ENCODE results near the gene RIC3. TPM values are rescaled to one million over a fixed set of nuclear protein-coding genes. Genes with fewer than 3 reads are reported as not detected.

RIC3 gene
- total RNA-seq, 1 donor from 2014 or later = 12.0 TPM

GRCh38 chr11:8081591-8082250 is 87.1 kb downstream of the RIC3 start:
- peak overlapping the region; percentile 89 for H3K4me3 Mint-ChIP-seq
- DNase-seq (ENCODE audit: extremely low spot score, unreplicated experiment) = no peak
- no peaks in the 10 kb centered on the region for H3K36me3 Mint-ChIP-seq
- peak overlapping the region; percentile 67 for H3K27ac Mint-ChIP-seq
- H3K27me3 Mint-ChIP-seq = peaks cover 12% of the 10 kb centered on the region
- H3K4me1 Mint-ChIP-seq (ENCODE audit: unreplicated experiment) = peaks cover 49% of the 10 kb centered on the region
- H3K9me3 Mint-ChIP-seq = no peaks in the 10 kb centered on the region
- TF ChIP-seq CTCF (conservative IDR thresholded peaks at IDR 0.05) = no peak

- peaks cover 43% of the 10 kb centered on the region for H3K4me1 Mint-ChIP-seq (ENCODE audit: unreplicated experiment)
- peak; percentile 37 for TF ChIP-seq CTCF (conservative IDR thresholded peaks at IDR 0.05)
- peaks cover 17% of the 10 kb centered on the region for H3K27me3 Mint-ChIP-seq
- no peaks in the 10 kb centered on the region for H3K36me3 Mint-ChIP-seq
- no peaks in the 10 kb centered on the region for H3K9me3 Mint-ChIP-seq
- DNase-seq (ENCODE audit: extremely low spot score, unreplicated experiment) = no peak
- H3K4me3 Mint-ChIP-seq = peak within 1 kb of the TSS; percentile 89
- peak within 1 kb of the TSS; percentile 67 for H3K27ac Mint-ChIP-seq
These were observed 87.9 kb downstream of the RIC3 start, which contains the start of gene TUB for GRCh38 chr11:8080674-8081590. Gene TUB, plus strand, starts transcription at chr11:8081211. Its CDS starts 300 bp downstream, at chr11:8081511.

- H3K4me1 Mint-ChIP-seq (ENCODE audit: unreplicated experiment) = peaks cover 36% of the 10 kb centered on the region
- peaks cover 23% of the 10 kb centered on the region for H3K27me3 Mint-ChIP-seq
- no peaks in the 10 kb centered on the region for H3K9me3 Mint-ChIP-seq
- no peak for TF ChIP-seq CTCF (conservative IDR thresholded peaks at IDR 0.05)
- peak overlapping the region; percentile 89 for H3K4me3 Mint-ChIP-seq
- H3K36me3 Mint-ChIP-seq = no peaks in the 10 kb centered on the region
- no peak overlapping the region for H3K27ac Mint-ChIP-seq
- no peak for DNase-seq (ENCODE audit: extremely low spot score, unreplicated experiment)
These were observed 88.7 kb downstream of the RIC3 start for GRCh38 chr11:8080069-8080670.

GRCh38 chr11:8079111-8079675 is 89.6 kb downstream of the RIC3 start:
- no peak for DNase-seq (ENCODE audit: extremely low spot score, unreplicated experiment)
- Mint-ChIP-seq H3K27me3 (peaks cover 24% of the 10 kb centered on the region), H3K4me1 (ENCODE audit: unreplicated experiment) (peaks cover 28% of the 10 kb centered on the region), H3K9me3 (no peaks in the 10 kb centered on the region), H3K27ac (no peak overlapping the region), H3K4me3 (peak overlapping the region; percentile 27), H3K36me3 (no peaks in the 10 kb centered on the region)
- TF ChIP-seq CTCF (conservative IDR thresholded peaks at IDR 0.05) = no peak

GRCh38 chr11:8075119-8075726 is 93.6 kb downstream of the RIC3 start:
- peaks cover 54% of the 10 kb centered on the region for H3K27me3 Mint-ChIP-seq

More at GRCh38 chr11:8075119-8075726, 93.6 kb downstream of the RIC3 start:
- Mint-ChIP-seq H3K4me1 (ENCODE audit: unreplicated experiment) (peaks cover 6% of the 10 kb centered on the region), H3K9me3 (no peaks in the 10 kb centered on the region), H3K4me3 (no peak overlapping the region), H3K27ac (no peak overlapping the region), H3K36me3 (no peaks in the 10 kb centered on the region)
- no peak for TF ChIP-seq CTCF (conservative IDR thresholded peaks at IDR 0.05)
- no peak for DNase-seq (ENCODE audit: extremely low spot score, unreplicated experiment)
